HG03432 (cell line): ENCODE results near the gene EOMES.

Experiments used
- ATAC-seq: cut with Tn5 transposase; IDR thresholded peaks from one replicate; pipeline ENCODE4 v1.9.1; 2021; ENCODE audit warnings: mild to moderate bottlenecking, moderate library complexity; ENCODE audit not compliant: unreplicated experiment

EOMES gene

DNA sequence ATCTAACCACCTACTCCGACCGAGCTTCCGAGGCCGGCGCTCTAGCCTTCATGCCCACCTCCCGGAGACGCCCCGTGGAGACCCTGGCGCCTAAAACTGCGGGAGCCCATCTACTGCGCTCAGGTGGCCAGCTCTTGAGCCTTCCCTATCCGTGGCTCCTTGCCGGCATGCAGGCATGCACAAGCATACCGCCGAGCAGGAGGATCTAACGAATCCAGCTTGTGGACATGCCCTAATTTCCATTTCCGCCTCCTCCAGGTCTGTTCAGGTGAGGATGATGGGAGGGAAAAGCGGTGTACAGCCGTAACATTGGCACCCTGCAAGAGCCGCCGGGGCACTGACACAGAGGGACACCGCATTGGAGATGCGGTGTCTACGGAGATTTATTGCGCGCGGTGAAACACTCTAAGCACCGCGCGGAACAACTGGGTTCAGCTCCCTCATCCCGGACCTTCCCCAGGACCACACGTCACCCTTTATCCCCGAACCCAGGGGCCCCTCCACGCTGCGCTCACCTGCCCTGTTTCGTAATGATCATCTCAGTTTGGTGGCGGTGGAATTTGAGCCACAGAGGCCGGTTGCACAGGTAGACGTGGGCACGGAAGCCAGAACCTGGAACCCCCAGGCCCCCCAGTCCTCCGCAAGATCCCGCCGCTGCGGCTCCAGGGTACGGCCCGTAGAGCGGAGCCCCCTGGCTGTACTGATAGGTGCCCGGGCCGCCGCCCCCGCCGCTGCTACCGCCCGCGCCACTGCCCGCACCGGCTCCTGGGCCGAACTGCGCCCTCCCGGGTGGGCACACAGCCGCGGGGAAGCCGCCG is 1.0 kb downstream of the EOMES start:
- ATAC-seq = peak; percentile 72

DNA sequence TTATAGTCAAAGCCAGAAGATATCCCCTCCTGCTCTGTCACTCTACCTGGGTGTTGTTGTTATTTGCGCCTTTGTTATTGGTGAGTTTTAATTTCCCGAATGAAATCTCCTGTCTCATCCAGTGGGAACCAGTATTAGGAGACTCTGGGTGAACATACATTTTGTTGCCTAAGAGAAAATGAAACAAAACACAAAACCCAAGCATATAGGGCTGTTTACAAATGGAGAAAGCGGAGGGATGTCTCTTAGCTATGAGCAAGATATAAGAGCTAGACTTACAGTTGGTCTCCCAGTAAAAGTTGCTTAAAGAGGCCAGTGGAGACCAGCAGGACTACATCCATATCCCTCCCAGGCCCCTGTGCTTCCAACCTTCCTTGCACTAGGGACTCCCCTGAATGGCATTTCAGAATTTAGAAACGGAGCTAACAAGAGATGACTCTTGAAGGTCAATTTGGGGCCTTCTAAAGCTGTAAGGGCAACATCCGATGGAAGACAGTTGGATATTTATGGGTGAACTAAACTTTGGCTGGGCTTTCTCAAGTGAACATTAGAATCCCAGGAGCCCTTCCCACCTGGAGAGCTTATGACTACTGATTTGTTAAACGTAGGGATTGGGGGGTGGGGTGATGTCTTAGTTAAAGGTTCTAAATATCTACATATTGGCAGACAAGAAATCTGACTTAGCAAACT is 2.7 kb downstream of the EOMES start:
- ATAC-seq = no peak

DNA sequence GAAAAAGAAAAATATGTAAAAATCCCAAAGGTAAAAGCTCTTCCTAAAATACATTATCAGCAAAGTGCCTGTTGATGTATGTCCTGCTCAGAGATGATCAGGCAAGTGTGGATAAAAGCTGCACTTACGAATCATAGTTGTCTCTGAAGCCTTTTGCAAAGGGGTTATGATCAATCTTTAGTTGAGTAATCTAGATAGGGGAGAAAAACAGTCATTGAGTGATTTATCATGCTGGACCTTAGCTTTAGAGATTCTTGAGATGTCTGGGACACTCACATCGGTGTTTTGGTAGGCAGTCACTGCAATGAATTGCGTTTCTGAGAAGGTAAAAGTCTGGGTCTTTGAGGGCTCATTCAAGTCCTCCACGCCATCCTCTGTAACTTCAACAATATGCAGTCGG is 3.7 kb downstream of the EOMES start:
- ATAC-seq = no peak

DNA sequence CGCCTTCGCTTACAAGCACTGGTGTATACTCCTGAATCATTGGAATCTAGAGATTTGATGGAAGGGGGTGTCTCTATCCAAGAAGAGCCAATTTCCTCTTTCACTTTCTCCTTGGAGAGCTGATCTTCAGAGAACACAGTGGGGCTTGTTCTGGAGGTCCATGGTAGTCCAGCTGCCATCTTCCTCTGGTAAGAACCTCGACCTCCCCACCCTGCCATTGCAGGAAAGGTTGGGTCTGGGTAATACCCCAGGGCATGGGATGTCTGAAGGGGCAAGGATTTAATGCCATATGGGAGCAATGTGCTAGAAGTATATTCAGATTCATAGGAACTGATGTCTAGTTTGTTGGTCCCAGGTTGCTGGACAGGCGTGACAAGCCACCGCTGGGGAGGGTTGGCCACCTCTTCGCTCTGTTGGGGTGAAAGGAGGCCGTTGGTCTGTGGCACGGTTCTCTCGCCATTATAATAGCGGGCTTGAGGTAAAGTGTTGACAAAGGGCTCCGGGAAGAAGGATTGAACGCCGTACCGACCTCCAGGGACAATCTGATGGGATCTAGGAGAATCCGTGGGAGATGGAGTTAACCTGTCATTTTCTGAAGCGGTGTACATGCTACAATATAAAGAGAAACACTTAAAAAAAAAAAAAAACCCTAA is 4.8 kb downstream of the EOMES start:
- ATAC-seq = no peak

DNA sequence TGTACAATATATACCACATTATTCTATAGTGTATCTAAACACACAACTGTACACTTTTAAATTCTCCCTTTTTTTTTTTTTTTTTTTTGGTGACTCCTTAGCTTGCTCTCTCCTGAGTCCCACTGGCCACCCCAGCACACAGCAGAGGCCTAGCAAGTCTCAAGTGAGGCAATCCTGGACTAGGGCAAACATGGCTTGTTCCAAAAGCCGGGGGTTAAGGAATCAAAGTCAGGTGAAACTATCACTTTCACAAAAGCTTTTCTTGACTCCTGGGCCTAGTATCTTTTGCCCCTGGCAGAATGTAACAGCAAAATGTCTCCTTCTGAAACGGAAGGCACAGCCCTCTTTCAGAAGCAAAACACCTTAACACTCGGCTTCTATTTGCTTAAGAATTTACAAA is 5.8 kb downstream of the EOMES start:
- no peak for ATAC-seq

DNA sequence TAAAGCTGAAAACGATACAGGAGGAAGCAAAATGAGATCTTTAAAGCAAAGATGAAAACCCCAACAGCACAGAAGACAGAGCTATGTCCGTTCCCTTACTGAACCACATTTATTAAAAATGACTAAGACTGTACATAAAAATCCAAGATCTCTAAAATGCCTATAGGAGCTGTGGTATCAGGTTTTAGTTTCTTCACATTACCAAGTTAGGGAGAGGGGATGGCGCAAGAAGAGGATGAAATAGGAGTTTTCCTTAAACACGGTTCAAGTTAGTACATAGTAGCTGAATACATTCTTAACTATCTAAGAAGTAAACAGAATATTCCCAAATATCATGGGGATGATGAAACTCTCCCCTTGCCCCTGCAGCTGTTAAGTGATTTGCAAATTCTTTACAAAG is 6.3 kb downstream of the EOMES start:
- ATAC-seq = no peak

DNA sequence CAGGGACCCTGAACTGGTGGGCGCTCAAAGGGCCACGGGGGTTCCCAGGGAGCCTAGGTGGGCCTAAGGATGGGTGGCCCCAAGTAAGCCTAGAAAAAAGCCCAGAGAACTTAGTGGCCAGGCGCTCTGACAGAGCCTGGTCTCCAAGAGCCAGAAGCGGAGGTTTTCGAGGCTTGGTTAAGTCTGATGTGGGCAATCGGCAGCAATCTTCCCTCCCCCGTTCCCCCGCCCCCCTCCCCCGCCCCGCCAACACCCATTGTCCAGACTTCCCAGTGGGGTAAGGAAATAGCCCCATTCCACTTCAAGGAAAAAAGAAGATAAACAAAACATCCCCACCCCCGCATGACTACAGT is 6.7 kb downstream of the EOMES start:
- ATAC-seq = no peak

DNA sequence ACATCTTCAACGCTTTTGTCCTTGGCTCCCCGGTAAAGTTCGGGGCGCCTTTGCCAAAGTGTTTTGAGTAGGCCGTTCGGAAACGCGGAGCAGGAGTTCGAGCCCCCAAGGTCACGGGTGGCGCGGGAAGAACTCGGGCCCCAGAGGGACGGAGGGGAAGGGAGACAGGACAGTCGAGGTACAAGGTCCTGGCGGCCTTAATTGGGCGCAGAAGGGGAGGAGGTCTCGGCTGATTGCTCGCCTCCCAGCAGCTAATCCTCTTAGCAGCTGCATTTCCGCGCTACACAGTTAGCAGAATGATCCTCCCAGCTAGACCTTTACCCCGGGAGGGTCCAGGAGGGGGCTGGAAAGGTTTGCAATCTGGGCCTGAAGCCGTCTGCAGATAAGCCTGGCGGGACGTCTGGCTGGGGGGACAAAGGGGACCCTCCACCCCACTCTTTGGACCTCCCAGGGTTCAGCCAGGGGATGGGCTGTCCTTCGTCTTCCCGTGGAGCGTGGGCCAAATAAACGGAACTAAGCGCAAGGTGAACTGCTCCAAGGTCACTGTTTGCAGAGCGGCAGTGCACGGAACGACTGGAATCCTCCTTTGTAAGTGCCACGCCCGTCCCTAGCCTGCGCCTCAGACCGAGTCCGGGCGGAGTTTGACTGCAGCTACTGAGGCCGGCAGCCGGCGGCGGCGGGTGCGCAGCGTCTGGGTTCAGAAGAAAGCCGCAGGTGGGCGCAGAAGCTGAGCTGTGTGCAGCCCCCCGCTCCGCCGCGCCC is 7.2 kb downstream of the EOMES start:
- no peak for ATAC-seq

DNA sequence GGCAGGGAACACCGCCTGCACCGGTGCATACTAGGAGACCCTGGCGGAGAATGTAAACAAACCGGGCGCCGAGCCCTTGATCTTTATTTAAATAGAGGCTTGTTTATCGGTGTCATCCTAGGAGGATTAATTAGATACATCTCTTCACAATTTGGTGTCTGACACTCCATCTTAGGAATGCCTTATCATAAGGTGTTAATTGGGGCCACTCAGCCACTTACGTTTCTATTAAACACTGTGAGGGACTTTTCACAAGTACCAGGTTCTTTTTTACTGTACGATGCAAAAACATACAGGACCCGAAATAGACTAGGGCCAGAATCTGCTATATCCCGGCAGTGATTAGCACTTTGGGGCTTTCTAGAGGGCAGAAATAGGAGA is 8.0 kb downstream of the EOMES start:
- ATAC-seq = no peak

DNA sequence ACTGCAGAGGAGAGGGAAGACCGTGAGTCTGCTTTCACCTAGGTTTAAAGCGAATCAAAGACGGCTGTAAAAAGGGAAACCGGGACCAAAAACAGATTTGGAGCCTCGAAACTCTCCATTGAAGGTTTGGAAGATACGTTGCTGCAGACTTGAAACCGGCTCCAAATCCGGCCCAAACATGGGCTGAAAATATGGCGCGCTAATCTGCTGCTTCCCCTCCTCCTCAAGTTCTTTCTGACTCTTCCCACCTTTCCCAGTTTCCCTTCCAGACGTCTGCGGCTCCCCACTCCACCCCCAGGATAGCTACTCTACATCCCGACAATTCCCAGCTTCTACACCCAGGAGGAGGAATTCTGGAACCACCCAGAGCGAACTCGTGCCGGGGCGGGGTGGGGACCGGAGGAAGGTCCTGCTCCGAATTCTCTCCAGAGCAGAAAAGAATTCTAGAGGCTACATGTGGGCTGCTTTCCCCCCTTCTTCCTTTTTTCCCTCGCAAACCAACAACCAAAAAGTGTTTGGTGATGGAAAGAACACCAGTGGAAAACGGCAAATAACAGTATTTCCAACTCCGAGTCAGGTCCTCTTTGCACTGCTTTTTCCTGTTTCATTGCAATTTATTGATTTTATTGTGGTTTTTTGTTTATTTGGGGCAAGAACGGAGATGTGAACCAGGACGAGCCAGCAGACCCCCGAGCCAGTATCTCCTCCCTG is 8.5 kb downstream of the EOMES start:
- ATAC-seq = no peak

DNA sequence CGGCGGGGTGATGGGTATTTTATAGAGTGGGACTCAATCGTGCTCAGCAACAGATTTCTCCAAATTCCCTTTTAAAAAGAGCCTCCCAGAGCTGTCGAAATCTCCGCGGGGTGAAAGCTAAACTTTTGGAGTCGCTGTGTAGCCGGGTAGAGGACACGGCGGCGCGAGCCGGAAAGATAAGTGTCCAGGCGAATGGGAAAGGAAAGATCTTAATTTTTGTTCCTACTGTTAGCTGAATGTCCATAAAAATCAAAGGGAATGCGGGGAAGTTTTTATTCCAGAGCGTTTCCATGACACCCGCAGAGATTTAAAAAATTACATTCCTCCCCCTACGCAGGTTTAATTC is 9.1 kb downstream of the EOMES start:
- ATAC-seq = no peak

DNA sequence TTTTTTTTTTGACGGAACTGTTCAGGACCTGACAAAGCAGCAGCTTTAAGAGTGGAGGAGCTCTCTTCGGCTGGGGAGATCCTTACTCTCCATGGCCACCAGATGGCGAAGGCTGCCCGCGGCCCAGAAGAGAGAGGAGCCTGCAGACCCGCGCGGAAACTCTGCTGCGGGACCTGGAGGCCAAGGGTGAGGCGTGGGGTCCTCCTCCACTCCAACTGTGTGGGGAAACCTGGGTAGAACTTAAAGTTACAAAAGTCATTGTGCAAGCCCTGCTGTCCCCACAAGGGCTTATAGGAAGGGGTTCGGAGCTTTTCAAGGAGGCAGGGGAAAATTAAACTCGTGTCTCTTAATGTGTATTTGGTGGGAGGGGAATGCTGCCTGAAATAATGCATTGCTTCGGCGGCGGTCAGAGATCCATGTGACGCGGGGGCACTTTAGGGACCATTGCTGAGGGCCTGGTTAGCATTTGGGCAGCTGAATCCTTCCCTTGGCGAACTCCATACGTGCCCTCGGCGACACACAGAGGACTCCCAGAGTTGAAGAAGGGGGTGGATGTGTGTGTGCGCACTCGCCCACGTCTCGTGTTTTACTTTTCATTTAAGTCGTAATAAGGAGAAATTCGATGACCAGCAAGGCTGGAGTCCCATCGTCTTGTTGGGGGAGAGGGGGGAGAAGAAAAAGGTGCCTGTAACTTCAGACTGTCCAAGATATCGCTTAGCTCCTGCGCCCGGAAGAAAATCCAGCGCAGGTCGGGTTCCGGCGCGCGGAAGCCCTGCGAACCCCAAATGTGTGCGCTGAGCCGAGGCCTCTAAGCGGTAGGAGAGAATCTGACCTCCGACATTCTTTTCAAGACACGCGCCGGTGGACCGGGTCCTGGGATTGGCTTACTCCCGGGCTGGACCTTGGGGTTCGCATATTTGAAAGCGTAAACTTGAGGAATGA is 9.7 kb downstream of the EOMES start:
- peak; percentile 96 for ATAC-seq

DNA sequence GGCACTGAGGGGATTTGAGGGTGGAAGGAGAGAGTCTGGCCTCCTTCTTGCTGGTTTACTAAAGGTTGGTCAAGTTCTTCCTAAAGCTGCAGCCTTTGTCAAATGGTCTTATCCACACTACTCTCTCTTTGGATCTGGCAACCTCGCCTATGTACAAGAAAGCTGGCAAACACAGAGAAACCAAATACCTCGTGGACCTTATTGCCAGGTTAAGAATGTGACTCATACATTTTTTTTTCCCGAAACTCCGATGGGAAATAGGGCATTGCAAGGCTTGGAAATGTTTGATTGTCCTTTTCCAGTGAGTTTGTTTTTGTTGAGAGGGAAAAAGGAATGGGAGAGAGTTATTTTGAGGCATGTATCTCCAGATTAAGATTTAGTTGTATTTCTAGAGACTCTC is 13.9 kb downstream of the EOMES start:
- no peak for ATAC-seq

DNA sequence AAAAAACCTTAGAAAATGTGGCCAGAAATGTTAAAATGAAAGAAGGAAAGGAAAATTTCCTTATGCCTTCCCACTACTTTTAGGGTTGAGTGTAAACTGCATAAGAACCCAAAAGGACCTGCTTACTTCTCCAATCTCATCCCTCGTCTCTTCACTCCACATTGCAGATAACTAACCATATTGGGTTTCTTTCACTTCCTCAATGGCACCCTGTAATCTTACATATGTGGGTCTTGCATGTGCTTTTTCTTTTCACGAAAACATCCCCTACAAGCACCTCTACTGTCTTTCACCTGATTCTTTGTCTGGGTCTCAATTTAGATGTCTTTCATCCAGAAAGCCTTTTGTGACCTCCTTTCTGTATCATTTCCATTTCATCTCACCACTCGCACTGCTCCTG is 23.1 kb downstream of the EOMES start:
- peak; percentile 57 for ATAC-seq

DNA sequence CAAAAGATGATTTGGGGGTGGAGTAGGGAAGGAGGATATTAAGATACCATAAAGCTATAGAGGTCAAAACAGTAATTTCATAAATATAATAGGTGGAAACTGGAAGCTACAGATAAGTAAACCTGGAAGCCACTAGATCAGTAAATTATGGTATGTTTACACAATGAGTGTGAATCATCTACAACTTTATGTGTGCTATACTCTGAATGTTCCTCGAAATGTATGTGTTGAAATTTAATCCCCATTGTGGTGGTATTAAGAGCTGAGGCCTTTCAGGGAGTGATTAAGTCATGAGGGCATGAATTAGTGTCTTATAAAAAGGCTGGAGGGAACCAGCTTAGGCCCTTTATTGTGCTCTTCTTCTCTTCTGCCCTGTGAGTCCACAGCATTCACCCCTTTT is 25.2 kb downstream of the EOMES start:
- no peak for ATAC-seq

DNA sequence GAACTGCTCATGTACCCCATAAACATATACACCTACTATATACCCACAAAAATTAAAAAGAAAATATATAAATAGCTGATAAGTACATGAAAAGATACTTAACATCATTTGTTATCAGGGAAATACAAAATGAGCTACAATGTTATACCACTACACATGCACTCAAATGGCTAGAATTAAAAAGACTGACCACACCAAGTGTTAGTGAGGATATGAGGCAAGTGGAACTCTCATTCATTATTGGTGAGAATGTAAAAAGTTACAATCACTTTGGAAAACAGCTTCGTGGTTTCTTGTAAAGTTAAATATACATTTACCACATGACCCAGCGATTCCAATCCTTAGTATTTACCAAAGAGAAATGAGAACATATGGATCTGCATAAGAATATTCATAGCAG is 26.5 kb downstream of the EOMES start:
- no peak for ATAC-seq

DNA sequence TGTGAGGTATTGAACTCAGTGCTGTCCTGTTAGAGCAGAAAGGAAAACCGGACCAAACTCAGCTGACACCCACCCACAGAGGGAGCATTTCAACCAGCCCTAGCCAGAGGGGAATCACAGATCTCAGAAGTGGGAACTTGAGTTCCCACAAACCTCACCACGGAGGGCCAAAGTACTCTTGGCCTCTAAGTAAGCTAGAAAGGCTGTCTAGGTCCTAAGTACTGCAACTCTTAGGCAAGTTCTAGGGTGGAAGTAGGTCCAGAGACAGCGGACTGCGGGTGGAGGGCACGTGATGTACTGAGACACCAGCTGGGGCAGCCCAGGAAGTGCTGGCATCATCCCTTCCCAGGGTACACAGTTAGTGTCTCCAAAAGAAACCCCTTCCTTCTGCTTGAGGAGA is 34.1 kb downstream of the EOMES start:
- no peak for ATAC-seq

DNA sequence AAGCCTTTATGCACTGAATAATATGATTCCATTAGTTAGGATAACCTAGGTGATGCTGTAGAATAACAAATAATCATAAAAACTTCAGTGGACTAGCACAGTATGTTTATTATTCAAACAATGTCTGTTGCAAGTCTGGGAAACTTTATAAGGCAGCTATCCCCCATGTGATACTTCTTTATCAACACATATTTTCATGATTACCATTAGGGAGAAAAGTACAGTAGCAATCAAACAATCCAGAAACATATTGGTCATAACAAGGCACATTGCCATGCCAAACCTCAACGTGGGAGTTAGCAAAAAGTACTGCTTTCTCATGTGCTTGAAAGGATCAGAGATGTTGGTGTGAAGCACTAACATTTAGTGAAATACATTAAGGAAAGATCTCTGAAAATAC is 35.5 kb downstream of the EOMES start:
- no peak for ATAC-seq

DNA sequence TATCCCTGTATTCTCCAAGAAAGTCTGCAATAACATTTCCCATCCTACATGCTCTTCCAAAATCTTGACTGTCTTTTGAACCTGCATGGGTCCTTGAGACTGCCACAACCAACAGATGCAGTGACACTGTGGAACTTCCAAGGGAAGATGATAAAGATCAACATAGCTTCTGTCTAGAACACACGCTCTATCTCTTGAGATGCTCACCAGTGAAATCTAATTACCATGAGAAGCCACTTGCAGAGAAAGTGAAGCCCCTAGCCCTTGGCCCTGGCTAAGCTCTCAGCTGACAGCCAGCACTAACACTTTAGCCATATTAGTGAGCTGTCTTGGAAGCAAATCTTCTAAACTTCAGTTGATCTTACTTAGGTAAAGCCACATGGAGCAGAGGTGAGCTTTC is 36.6 kb downstream of the EOMES start:
- no peak for ATAC-seq

DNA sequence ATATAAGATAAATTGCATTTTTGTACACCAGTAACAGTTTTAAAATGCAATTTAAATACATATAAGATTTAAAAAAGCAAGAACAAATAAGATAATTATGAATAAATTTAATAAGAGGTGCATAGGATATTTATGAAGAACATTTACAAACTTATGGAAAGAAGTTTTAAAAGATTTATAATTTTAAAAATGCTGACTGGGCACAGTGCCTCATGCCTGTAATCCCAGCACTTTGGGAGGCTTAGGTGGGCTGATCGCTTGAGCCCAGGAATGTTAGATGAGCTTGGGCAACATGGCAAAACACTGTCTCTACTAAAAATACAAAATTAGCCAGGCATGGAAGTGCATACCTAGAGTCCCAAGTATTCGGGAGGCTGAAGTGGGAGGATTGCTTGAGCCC is 37.8 kb downstream of the EOMES start:
- ATAC-seq = no peak
